NOMO-1 (cell line): ENCODE results near the gene TRIM15.
"Not testable (repeated sequence)": the region's sequence is repeated elsewhere in the genome, so short reads cannot be mapped to it uniquely, and the experiment has no call there.

ENCODE experiments used
- DNase-seq, 2 experiments: peaks; one replicate each; lab custom pipeline; 2025; ENCODE audit not compliant: unreplicated experiment in 2 of 2; lab: John Stamatoyannopoulos, UW

The TRIM15 gene

GRCh38 chr6:30160785-30161531 is 2.4 kb upstream of the TRIM15 start, which contains the start of gene TRIM10:
TRIM10 (minus strand) TSS chr6:30161211; CDS start chr6:30160858, 353 bp downstream.
- no peak for DNase-seq

GRCh38 chr6:30162265-30163089 is 869 bp upstream of the TRIM15 start:
- no peak for DNase-seq

GRCh38 chr6:30163918-30164654 is 740 bp downstream of the TRIM15 start:
- DNase-seq, result no peak

- DNase-seq, result no peak
These were observed 1.4 kb downstream of the TRIM15 start for GRCh38 chr6:30164714-30165113.

- not testable (repeated sequence) for DNase-seq
These were observed 1.9 kb downstream of the TRIM15 start for GRCh38 chr6:30165238-30165637.

- DNase-seq, result no peak
These were observed 3.8 kb downstream of the TRIM15 start for GRCh38 chr6:30167101-30167500.

- DNase-seq, result no peak
These were observed 5.4 kb downstream of the TRIM15 start for GRCh38 chr6:30168741-30169140.

- DNase-seq, result peak; percentile 19 to 61
These were observed 6.6 kb downstream of the TRIM15 start for GRCh38 chr6:30169658-30170614.

- DNase-seq, result no peak
These were observed 8.5 kb downstream of the TRIM15 start for GRCh38 chr6:30171677-30172471.

GRCh38 chr6:30172681-30173080 is 9.3 kb downstream of the TRIM15 start:
- DNase-seq, result no peak

- no peak for DNase-seq
These were observed 12.4 kb downstream of the TRIM15 start for GRCh38 chr6:30175765-30176164.

- no peak for DNase-seq
These were observed 15.5 kb downstream of the TRIM15 start for GRCh38 chr6:30178837-30179236.

GRCh38 chr6:30180145-30180544 is 16.8 kb downstream of the TRIM15 start:
- DNase-seq, result no peak

- DNase-seq, result no peak
These were observed 21.2 kb downstream of the TRIM15 start for GRCh38 chr6:30184417-30185031.

GRCh38 chr6:30185846-30186484 is 22.6 kb downstream of the TRIM15 start:
- no peak for DNase-seq

- no peak for DNase-seq
These were observed 25.2 kb downstream of the TRIM15 start for GRCh38 chr6:30188541-30188940.

- DNase-seq, result no peak
These were observed 28.7 kb downstream of the TRIM15 start for GRCh38 chr6:30192076-30192475.
